CD8-positive, alpha-beta memory T cell (primary cell): Measurements from ENCODE around the gene MRPL39. TPM values are rescaled to one million over a fixed set of nuclear protein-coding genes. Genes with fewer than 3 reads are reported as not detected.

ENCODE experiments used
- CTCF ChIA-PET: fragments of 350-600 bp; sonication (Branson Sonifier 250); formaldehyde crosslinking; loops from one replicate; lab custom pipeline; 2021; ENCODE audit warnings: antibody characterized with exemption; lab: Charles Lee
- POLR2A ChIA-PET: fragments of 350-600 bp; sonication (Branson Sonifier 250); formaldehyde crosslinking; loops from one replicate; lab custom pipeline; 2021; ENCODE audit warnings: antibody characterized with exemption; lab: Charles Lee
- DNase-seq, 5 donors: peaks; one replicate each; pipeline versions ENCODE4 v3.0.0 to v3.0.0-alpha.2; 2020 to 2022; ENCODE audit warnings: mixed read lengths in 1 of 5
- H3K27ac ChIP-seq: one replicate; pipeline ENCODE4 v1.7.0; 2013; ENCODE audit warnings: low read depth, mild to moderate bottlenecking, low read length, moderate library complexity
- H3K27me3 ChIP-seq: 2 replicates; pipeline ENCODE4 v1.7.0; 2013; ENCODE audit warnings: low read length, mild to moderate bottlenecking; ENCODE audit not compliant: insufficient read depth, poor library complexity, severe bottlenecking
- H3K36me3 ChIP-seq: 2 replicates; pipeline ENCODE4 v1.7.0; 2013; ENCODE audit warnings: mild to moderate bottlenecking, low read length, moderate library complexity; ENCODE audit not compliant: insufficient read depth
- H3K4me1 ChIP-seq: 2 replicates; pipeline ENCODE4 v1.7.0; 2013; ENCODE audit warnings: mild to moderate bottlenecking, low read length, moderate library complexity; ENCODE audit not compliant: insufficient read depth
- H3K4me3 ChIP-seq: 2 replicates; pipeline ENCODE4 v1.7.0; 2013; ENCODE audit warnings: mild to moderate bottlenecking, low read length
- H3K9me3 ChIP-seq: 2 replicates; pipeline ENCODE4 v1.7.0; 2013; ENCODE audit warnings: mild to moderate bottlenecking, low read length
- H3K27ac Mint-ChIP-seq, 8 donors: one replicate each; pipeline ENCODE4 v1.8.0; 2020 to 2021; ENCODE audit warnings: mixed read lengths in 8 of 8, mild to moderate bottlenecking in 6 of 8, inconsistent platforms in 3 of 8, moderate library complexity in 3 of 8
- H3K27me3 Mint-ChIP-seq, 2 donors: one replicate each; pipeline ENCODE4 v1.8.0; 2020 to 2021; ENCODE audit warnings: mixed read lengths in 2 of 2, mild to moderate bottlenecking in 1 of 2, moderate library complexity in 1 of 2
- H3K36me3 Mint-ChIP-seq, 3 donors: one replicate each; pipeline ENCODE4 v1.8.0; 2020 to 2021; ENCODE audit warnings: mixed read lengths in 3 of 3, inconsistent platforms in 1 of 3, mild to moderate bottlenecking in 1 of 3
- H3K4me1 Mint-ChIP-seq, 3 donors: one replicate each; pipeline ENCODE4 v1.8.0; 2020 to 2021; ENCODE audit warnings: mixed read lengths in 3 of 3, inconsistent platforms in 1 of 3, mild to moderate bottlenecking in 1 of 3
- H3K4me3 Mint-ChIP-seq, 7 donors: one replicate each; pipeline ENCODE4 v1.8.0; 2020 to 2021; ENCODE audit warnings: mixed read lengths in 7 of 7, mild to moderate bottlenecking in 6 of 7, moderate library complexity in 4 of 7, inconsistent platforms in 2 of 7
- H3K9me3 Mint-ChIP-seq, 5 donors: one replicate each; pipeline ENCODE4 v1.8.0; 2020 to 2022; ENCODE audit warnings: mixed read lengths in 5 of 5, mild to moderate bottlenecking in 3 of 5, moderate library complexity in 2 of 5, inconsistent platforms in 1 of 5
- polyA plus RNA-seq: library from polyadenylated mRNA; unstranded; fragments of 300-500 nt; fragmentation: Illumina TruSeq; gene quantifications from one replicate; pipeline ENCODE4 v1.2.3, GENCODE V29; 2021
- total RNA-seq, 2 experiments: library from RNA; stranded (reverse); gene quantifications; one replicate each; pipeline ENCODE4 v1.2.3, GENCODE V29; 2021

MRPL39 gene
- total and polyA plus RNA-seq, 3 experiments from 2014 or later = 39.3 to 85.5 (median 81.1) TPM

DNA sequence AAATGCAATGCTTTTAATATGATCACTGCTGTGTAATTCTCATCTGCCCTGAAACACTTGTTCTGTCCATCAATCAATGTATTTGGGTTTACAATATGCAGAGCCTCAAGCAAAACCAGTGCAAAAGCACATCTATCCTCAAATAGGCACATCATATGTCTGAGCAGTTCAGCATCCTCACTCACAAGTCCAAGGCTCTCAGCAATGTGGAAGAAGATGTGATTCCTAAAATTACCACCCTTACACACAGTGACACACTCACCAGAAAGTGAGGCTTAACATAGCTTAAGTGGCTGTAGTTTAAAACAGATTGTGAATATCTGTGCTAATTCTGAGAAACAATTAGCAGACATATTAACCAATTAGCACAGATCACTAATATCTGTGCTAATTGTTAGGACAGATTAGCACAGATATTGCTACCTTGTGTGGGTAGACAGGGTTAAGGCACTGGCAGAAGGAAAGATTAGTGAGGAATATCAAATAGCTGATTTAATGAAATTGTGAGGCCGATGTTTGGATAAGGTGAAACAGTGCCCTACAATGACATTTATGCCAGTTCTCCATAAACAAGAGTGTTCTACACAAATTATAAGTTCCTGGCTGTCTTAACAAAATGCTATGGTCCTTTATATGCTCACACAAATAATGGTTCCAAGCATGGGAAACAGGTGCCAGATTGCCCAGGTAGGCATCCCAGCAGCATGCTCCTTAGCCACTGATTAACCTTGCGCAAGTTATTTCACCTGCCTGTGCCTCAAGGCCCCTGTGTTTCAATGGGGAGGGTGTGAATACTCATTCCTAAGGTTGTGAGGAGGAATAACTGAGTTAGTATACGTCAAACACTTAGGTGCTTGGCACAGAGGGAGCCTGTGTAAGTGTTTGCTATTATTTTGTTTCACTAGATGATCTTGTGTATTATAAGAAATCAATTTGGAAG lies 41.7 kb downstream of the MRPL39 start:
- Histone ChIP-seq H3K27ac (no peak overlapping the region), H3K27me3 (no peaks in the 10 kb centered on the region), H3K9me3 (no peaks in the 10 kb centered on the region), H3K4me3 (no peak overlapping the region), H3K36me3 (no peaks in the 10 kb centered on the region), H3K4me1 (peaks cover 50% of the 10 kb centered on the region)
- peak overlapping the region; percentile 48 to 92 (median 81) for H3K27ac Mint-ChIP-seq
- H3K4me1 Mint-ChIP-seq = peaks cover 76 to 95% (median 93%) of the 10 kb centered on the region in 3 donors
- POLR2A ChIA-PET = interaction anchor here (1.6 kb wide), 1 partner anchor 8 kb away, joined by 6 read pairs; no protein-coding TSS in a partner anchor
- CTCF ChIA-PET = interaction anchor here (0.8 to 1.8 kb wide), 4 partner anchors 8 to 237 kb away, joined by 3 to 5 read pairs (median 4); no protein-coding TSS in a partner anchor
- peaks cover 0 to 4% (median 0%) of the 10 kb centered on the region in 3 donors for H3K36me3 Mint-ChIP-seq
- H3K9me3 Mint-ChIP-seq = no peaks in the 10 kb centered on the region
- peak overlapping the region in 6 of 7 donors; percentile 3 to 34 (median 30) for H3K4me3 Mint-ChIP-seq
- H3K27me3 Mint-ChIP-seq = peaks cover 0 to 3% of the 10 kb centered on the region in 2 donors
- no peak for DNase-seq

DNA sequence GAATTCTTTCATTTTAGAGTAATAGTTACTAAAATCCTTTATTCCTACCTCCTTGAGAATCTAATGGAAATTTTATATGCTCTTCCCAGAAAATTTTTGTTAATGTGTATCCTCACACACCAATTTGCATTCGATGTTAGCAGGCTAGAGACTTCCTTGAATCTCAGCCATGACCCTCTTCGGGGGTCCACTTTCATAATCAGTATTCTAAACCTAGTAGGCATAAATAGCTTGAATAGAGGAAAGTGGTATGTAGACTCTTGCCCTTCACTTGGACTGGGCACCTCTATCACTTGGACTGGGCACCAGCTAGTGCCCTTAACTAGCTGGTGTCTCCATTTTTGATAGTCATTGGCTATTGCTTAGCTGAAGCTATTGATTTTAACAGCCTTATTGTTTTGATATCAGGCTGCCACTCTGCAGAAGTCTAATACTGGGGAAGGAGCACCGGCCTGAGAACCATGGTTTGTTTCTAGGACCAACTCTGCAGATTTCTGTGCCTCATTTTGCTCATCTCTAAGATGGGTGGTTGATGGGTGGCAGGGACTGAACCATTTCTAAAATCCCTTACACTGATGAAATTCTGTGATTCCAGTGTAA lies 42.8 kb downstream of the MRPL39 start:
- H3K4me3 ChIP-seq = no peak overlapping the region
- H3K4me1 Mint-ChIP-seq = peaks cover 73 to 94% (median 93%) of the 10 kb centered on the region in 3 donors

DNA sequence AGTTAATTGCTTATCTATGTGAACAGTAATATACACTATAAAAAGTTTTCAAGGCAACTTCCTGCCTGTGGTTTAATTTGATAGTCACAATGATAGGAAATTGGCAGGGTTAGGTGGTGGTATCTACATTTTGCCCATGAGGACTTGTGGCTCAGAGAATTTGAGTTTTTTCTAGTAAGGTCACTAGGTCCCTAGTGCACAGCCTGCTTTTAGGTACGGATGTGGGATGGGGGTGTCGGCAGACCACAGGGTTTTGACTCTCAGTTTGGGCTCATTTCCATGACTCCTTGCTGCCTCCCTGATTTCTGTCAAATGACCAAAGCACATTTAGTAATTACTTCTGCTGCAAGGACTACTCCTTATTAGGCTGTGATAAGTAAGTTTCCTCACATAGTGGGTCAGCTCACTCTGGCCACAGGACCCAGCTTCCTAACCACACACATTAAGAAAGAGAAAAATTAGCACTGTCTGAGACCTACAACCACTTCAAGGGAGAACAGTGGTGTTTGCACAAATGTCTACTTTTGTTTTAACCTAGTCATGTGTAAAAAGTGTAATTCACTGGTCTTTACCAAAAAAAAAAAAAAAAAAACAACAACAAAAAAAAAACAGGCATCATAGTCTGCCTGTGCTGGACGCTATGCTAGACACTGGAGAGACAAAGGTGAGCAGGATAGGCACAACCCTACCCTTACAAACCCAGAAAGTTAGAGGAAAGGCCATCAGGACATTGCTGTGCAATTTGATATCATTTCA lies 43.7 kb downstream of the MRPL39 start:
- Mint-ChIP-seq H3K4me1 (peaks cover 72 to 87% (median 85%) of the 10 kb centered on the region in 3 donors), H3K9me3 (no peaks in the 10 kb centered on the region), H3K36me3 (peaks cover 0 to 4% (median 0%) of the 10 kb centered on the region in 3 donors), H3K27me3 (peaks cover 0 to 3% of the 10 kb centered on the region in 2 donors), H3K27ac (peak overlapping the region; percentile 75 to 98 (median 89)), H3K4me3 (peak overlapping the region; percentile 90 to 99 (median 94))
- no peaks in the 10 kb centered on the region for H3K36me3 ChIP-seq
- no peaks in the 10 kb centered on the region for H3K9me3 ChIP-seq
- peak overlapping the region; percentile 45 for H3K27ac ChIP-seq
- CTCF ChIA-PET = interaction anchor here (1.6 to 1.7 kb wide), 2 partner anchors 10 kb away, joined by 4 to 7 read pairs; no protein-coding TSS in a partner anchor
- POLR2A ChIA-PET = interaction anchor here (1.5 to 1.6 kb wide), 2 partner anchors 10 to 12 kb away, joined by 4 to 6 read pairs; no protein-coding TSS in a partner anchor
- DNase-seq = peak in 4 of 5 donors; percentile 8 to 54 (median 37)
- H3K27me3 ChIP-seq = no peaks in the 10 kb centered on the region
- H3K4me3 ChIP-seq = peak overlapping the region; percentile 63
- peaks cover 50% of the 10 kb centered on the region for H3K4me1 ChIP-seq

More for the DNA sequence above, 42.8 kb downstream of the MRPL39 start:
- H3K4me1 ChIP-seq = peaks cover 50% of the 10 kb centered on the region
- no peaks in the 10 kb centered on the region for H3K27me3 ChIP-seq
- Mint-ChIP-seq H3K27ac (peak overlapping the region; percentile 75 to 98 (median 89)), H3K9me3 (no peaks in the 10 kb centered on the region), H3K27me3 (peaks cover 0 to 3% of the 10 kb centered on the region in 2 donors), H3K36me3 (peaks cover 0 to 4% (median 0%) of the 10 kb centered on the region in 3 donors), H3K4me3 (peak overlapping the region; percentile 56 to 99 (median 92))
- H3K36me3 ChIP-seq = no peaks in the 10 kb centered on the region
- no peaks in the 10 kb centered on the region for H3K9me3 ChIP-seq
- no peak overlapping the region for H3K27ac ChIP-seq
- no peak for DNase-seq
- POLR2A ChIA-PET = interaction anchor here (1.6 kb wide), 1 partner anchor 9 kb away, joined by 6 read pairs; no protein-coding TSS in a partner anchor
- CTCF ChIA-PET = interaction anchor here (1.4 to 1.8 kb wide), 3 partner anchors 9 to 143 kb away, joined by 4 to 5 read pairs (median 4); no protein-coding TSS in a partner anchor

DNA sequence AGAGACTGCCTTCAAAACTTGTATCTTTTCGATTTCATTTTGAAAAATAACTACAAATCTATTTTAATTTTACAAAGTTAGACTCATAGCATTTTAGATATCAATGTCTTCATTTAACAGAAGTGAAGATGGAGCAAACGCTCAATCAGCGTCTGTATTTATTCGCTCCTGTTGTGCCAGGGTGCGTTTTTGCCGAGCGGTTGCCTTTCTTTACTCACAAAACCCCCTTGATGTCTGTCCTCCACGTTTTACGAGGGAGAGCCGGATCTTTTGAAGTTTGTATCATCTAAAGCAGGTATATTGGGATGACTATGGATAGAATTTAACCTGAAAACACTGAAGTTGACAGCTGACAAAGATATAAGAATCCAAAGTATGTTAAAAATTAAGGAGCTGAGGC lies 44.6 kb downstream of the MRPL39 start:
- no peaks in the 10 kb centered on the region for H3K36me3 ChIP-seq
- no peaks in the 10 kb centered on the region for H3K9me3 ChIP-seq
- CTCF ChIA-PET = interaction anchor here (1.2 to 1.7 kb wide), 2 partner anchors 9 to 10 kb away, joined by 4 to 7 read pairs; no protein-coding TSS in a partner anchor
- Mint-ChIP-seq H3K4me1 (peaks cover 65 to 78% (median 76%) of the 10 kb centered on the region in 3 donors), H3K27me3 (peaks cover 0 to 3% of the 10 kb centered on the region in 2 donors), H3K36me3 (peaks cover 0 to 4% (median 0%) of the 10 kb centered on the region in 3 donors), H3K27ac (peak overlapping the region; percentile 77 to 98 (median 89)), H3K4me3 (peak overlapping the region; percentile 90 to 99 (median 94)), H3K9me3 (no peaks in the 10 kb centered on the region)
- peak overlapping the region; percentile 63 for H3K4me3 ChIP-seq
- no peaks in the 10 kb centered on the region for H3K27me3 ChIP-seq
- DNase-seq = peak in 1 of 5 donors; percentile 9
- POLR2A ChIA-PET = interaction anchor here (1.5 kb wide), 1 partner anchor 13 kb away, joined by 4 read pairs; no protein-coding TSS in a partner anchor
- peaks cover 47% of the 10 kb centered on the region for H3K4me1 ChIP-seq
- peak overlapping the region; percentile 45 for H3K27ac ChIP-seq

DNA sequence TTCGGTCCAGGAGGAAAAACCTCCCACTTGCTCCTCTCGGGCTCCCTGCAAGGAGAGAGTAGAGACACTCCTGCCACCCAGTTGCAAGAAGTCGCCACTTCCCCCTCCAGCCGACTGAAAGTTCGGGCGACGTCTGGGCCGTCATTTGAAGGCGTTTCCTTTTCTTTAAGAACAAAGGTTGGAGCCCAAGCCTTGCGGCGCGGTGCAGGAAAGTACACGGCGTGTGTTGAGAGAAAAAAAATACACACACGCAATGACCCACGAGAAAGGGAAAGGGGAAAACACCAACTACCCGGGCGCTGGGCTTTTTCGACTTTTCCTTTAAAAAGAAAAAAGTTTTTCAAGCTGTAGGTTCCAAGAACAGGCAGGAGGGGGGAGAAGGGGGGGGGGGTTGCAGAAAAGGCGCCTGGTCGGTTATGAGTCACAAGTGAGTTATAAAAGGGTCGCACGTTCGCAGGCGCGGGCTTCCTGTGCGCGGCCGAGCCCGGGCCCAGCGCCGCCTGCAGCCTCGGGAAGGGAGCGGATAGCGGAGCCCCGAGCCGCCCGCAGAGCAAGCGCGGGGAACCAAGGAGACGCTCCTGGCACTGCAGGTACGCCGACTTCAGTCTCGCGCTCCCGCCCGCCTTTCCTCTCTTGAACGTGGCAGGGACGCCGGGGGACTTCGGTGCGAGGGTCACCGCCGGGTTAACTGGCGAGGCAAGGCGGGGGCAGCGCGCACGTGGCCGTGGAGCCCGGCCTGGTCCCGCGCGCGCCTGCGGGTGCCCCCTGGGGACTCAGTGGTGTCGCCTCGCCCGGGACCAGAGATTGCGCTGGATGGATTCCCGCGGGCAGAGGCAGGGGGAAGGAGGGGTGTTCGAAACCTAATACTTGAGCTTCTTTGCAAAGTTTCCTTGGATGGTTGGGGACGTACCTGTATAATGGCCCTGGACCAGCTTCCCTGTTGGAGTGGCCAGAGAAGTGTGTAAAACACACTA lies 45.3 kb downstream of the MRPL39 start:
- Histone ChIP-seq H3K36me3 (no peaks in the 10 kb centered on the region), H3K4me3 (peak overlapping the region; percentile 63), H3K27me3 (no peaks in the 10 kb centered on the region), H3K27ac (peak overlapping the region; percentile 45), H3K9me3 (no peaks in the 10 kb centered on the region), H3K4me1 (peaks cover 42% of the 10 kb centered on the region)
- peaks cover 0 to 3% of the 10 kb centered on the region in 2 donors for H3K27me3 Mint-ChIP-seq
- peaks cover 58 to 71% (median 69%) of the 10 kb centered on the region in 3 donors for H3K4me1 Mint-ChIP-seq
- no peaks in the 10 kb centered on the region for H3K9me3 Mint-ChIP-seq
- H3K4me3 Mint-ChIP-seq = peak overlapping the region; percentile 90 to 99 (median 94)
- CTCF ChIA-PET = interaction anchor here (1.2 to 1.7 kb wide), 2 partner anchors 8 to 10 kb away, joined by 4 to 7 read pairs; no protein-coding TSS in a partner anchor
- DNase-seq = peak; percentile 46 to 72 (median 56)
- peak overlapping the region; percentile 89 to 98 (median 93) for H3K27ac Mint-ChIP-seq
- peaks cover 0 to 4% (median 0%) of the 10 kb centered on the region in 3 donors for H3K36me3 Mint-ChIP-seq
- POLR2A ChIA-PET = interaction anchor here (0.5 to 1.5 kb wide), 2 partner anchors 9 to 14 kb away, joined by 4 read pairs; no protein-coding TSS in a partner anchor

DNA sequence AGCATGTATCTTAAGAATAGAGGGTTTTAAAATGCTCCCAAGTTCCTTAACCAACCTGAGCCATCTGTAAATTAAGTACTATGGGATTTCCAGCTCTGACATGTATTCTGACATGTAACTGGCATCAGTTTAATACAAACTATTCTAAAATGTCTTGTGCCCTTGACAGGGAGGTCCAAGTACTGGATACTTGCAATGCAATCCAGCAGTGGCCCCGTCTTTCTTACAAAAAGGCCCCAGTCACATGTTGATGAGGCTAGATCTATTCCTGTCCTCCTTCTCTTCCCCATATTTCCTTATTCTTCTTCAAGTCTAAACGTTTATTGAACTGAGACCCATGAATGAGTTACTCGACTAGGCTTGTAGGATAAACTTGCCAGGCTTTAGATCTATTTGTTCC lies 46.4 kb downstream of the MRPL39 start:
- Histone ChIP-seq H3K4me3 (peak overlapping the region; percentile 63), H3K27ac (no peak overlapping the region), H3K4me1 (peaks cover 40% of the 10 kb centered on the region), H3K27me3 (no peaks in the 10 kb centered on the region), H3K9me3 (no peaks in the 10 kb centered on the region), H3K36me3 (no peaks in the 10 kb centered on the region)
- Mint-ChIP-seq H3K4me1 (peaks cover 50 to 60% (median 58%) of the 10 kb centered on the region in 3 donors), H3K27me3 (peaks cover 0 to 3% of the 10 kb centered on the region in 2 donors), H3K36me3 (peaks cover 0 to 4% (median 0%) of the 10 kb centered on the region in 3 donors), H3K4me3 (peak overlapping the region; percentile 90 to 99 (median 94)), H3K27ac (peak overlapping the region; percentile 47 to 98 (median 90)), H3K9me3 (no peaks in the 10 kb centered on the region)
- DNase-seq = no peak
- ChIA-PET POLR2A (no interaction called here), CTCF (no interaction called here)
